NK-92 (cell line): Measurements from ENCODE around the gene PRRX1.

Experiments used
- DNase-seq: peaks from one replicate; lab custom pipeline; 2025; ENCODE audit not compliant: unreplicated experiment; lab: John Stamatoyannopoulos, UW

The PRRX1 gene

GRCh38 chr1:170686291-170686690 is 22.4 kb downstream of the PRRX1 start:
- DNase-seq: no peak

GRCh38 chr1:170687621-170688020 is 23.7 kb downstream of the PRRX1 start:
- no peak for DNase-seq

GRCh38 chr1:170691258-170691657 is 27.3 kb downstream of the PRRX1 start:
- DNase-seq: no peak

GRCh38 chr1:170692866-170693575 is 29.1 kb downstream of the PRRX1 start:
- DNase-seq: no peak

- no peak for DNase-seq
These were observed 30.4 kb downstream of the PRRX1 start for GRCh38 chr1:170694172-170694926.

GRCh38 chr1:170695955-170696590 is 32.1 kb downstream of the PRRX1 start:
- no peak for DNase-seq

GRCh38 chr1:170696591-170697290 is 32.8 kb downstream of the PRRX1 start:
- DNase-seq: no peak

GRCh38 chr1:170697316-170697715 is 33.4 kb downstream of the PRRX1 start:
- no peak for DNase-seq

- no peak for DNase-seq
These were observed 34.7 kb downstream of the PRRX1 start for GRCh38 chr1:170698301-170699275.

GRCh38 chr1:170699696-170700095 is 35.8 kb downstream of the PRRX1 start:
- no peak for DNase-seq

- no peak for DNase-seq
These were observed 37.1 kb downstream of the PRRX1 start for GRCh38 chr1:170700842-170701615.

GRCh38 chr1:170701962-170702361 is 38.0 kb downstream of the PRRX1 start:
- no peak for DNase-seq

GRCh38 chr1:170703591-170703990 is 39.7 kb downstream of the PRRX1 start:
- no peak for DNase-seq

GRCh38 chr1:170704256-170704655 is 40.3 kb downstream of the PRRX1 start:
- no peak for DNase-seq

GRCh38 chr1:170705981-170706380 is 42.0 kb downstream of the PRRX1 start:
- no peak for DNase-seq

GRCh38 chr1:170707117-170707516 is 43.2 kb downstream of the PRRX1 start:
- DNase-seq: no peak

- no peak for DNase-seq
These were observed 44.2 kb downstream of the PRRX1 start for GRCh38 chr1:170707959-170708655.

- no peak for DNase-seq
These were observed 47.8 kb downstream of the PRRX1 start for GRCh38 chr1:170711682-170712081.

GRCh38 chr1:170714163-170714562 is 50.2 kb downstream of the PRRX1 start:
- DNase-seq: no peak
